MM.1S (cell line): ENCODE data around the gene C1orf232.
A peak's percentile ranks its signal among the peaks of the same experiment; 100 is the strongest.

Source experiments
- DNase-seq: peaks from one replicate; pipeline ENCODE4 v3.0.0-alpha.2; 2015
- H2AFZ ChIP-seq: fragments of 300-600 bp; sonication (generic); 2 replicates; pipeline ENCODE4 v1.6.0; 2016; ENCODE audit warnings: antibody characterized with exemption, low read length
- H3F3A ChIP-seq: fragments of 300-600 bp; sonication (generic); 2 replicates; pipeline ENCODE4 v1.6.1; 2016; ENCODE audit warnings: mild to moderate bottlenecking, antibody characterized with exemption, low read length, moderate library complexity, mixed read lengths; ENCODE audit not compliant: insufficient read depth
- H3K27ac ChIP-seq: fragments of 300-600 bp; sonication (generic); 2 replicates; pipeline ENCODE4 v1.5.1; 2016; ENCODE audit warnings: mild to moderate bottlenecking, low read length
- H3K27me3 ChIP-seq: fragments of 300-600 bp; sonication (generic); replicated peaks from 2 replicates; pipeline ENCODE4 v1.6.0; 2016; ENCODE audit warnings: low read length; ENCODE audit not compliant: insufficient read depth
- H3K36me3 ChIP-seq: fragments of 300-600 bp; sonication (generic); replicated peaks from 2 replicates; pipeline ENCODE4 v1.6.1; 2016; ENCODE audit warnings: mild to moderate bottlenecking, low read length, mixed read lengths; ENCODE audit not compliant: insufficient read depth
- H3K4me1 ChIP-seq: fragments of 300-600 bp; sonication (generic); 2 replicates; pipeline ENCODE4 v1.6.1; 2016; ENCODE audit warnings: low read length, mixed read lengths
- H3K4me2 ChIP-seq: fragments of 300-600 bp; sonication (generic); 2 replicates; pipeline ENCODE4 v1.6.0; 2016; ENCODE audit warnings: low read depth, low read length
- H3K4me3 ChIP-seq: fragments of 300-600 bp; sonication (generic); 2 replicates; pipeline ENCODE4 v1.5.1; 2016; ENCODE audit warnings: low read length, mixed read lengths
- H3K79me2 ChIP-seq: fragments of 300-600 bp; sonication (generic); 2 replicates; pipeline ENCODE4 v1.6.1; 2016; ENCODE audit warnings: mixed run types, low read length, mixed read lengths
- H3K9ac ChIP-seq: fragments of 300-600 bp; sonication (generic); 2 replicates; pipeline ENCODE4 v1.6.1; 2016; ENCODE audit warnings: low read length, mixed read lengths
- H3K9me2 ChIP-seq: fragments of 300-600 bp; sonication (generic); replicated peaks from 2 replicates; pipeline ENCODE4 v1.6.1; 2016; ENCODE audit warnings: mild to moderate bottlenecking, low read length, mixed read lengths; ENCODE audit not compliant: insufficient read depth
- H3K9me3 ChIP-seq: fragments of 300-600 bp; sonication (generic); replicated peaks from 2 replicates; pipeline ENCODE4 v1.6.1; 2016; ENCODE audit warnings: mild to moderate bottlenecking, low read length, mixed read lengths; ENCODE audit not compliant: insufficient read depth
- H4K20me1 ChIP-seq: fragments of 300-600 bp; sonication (generic); 2 replicates; pipeline ENCODE4 v1.6.1; 2016; ENCODE audit warnings: mild to moderate bottlenecking, low read length, moderate library complexity, mixed read lengths; ENCODE audit not compliant: insufficient read depth
- CTCF ChIP-seq: fragments of 300-600 bp; sonication (generic); IDR thresholded peaks from 2 replicates; pipeline ENCODE4 v1.5.1; 2016; ENCODE audit warnings: antibody characterized with exemption, low read length, mixed read lengths
- EZH2 ChIP-seq: fragments of 300-600 bp; sonication (generic); optimal IDR thresholded peaks from 2 replicates; pipeline ENCODE3; 2017; ENCODE audit warnings: low read depth, mild to moderate bottlenecking, antibody characterized with exemption, low read length, mixed read lengths
- EZH2phosphoT487 ChIP-seq: fragments of 300-600 bp; sonication (generic); IDR thresholded peaks from 2 replicates; pipeline ENCODE4 v1.6.1; 2018; ENCODE audit warnings: antibody characterized with exemption, low read length

C1orf232 gene

GRCh38 chr1:26175346-26175745 is 6.6 kb upstream of the C1orf232 start:
- no peak overlapping the region for H3K27ac ChIP-seq

GRCh38 chr1:26171084-26172072 is 2.6 kb upstream of the C1orf232 start, which contains the start of gene ZNF593OS:
TSS of gene ZNF593OS (minus strand) at chr1:26171832. CDS start at chr1:26171661, 171 bp downstream.
- Histone ChIP-seq H3K9me2 (no peaks in the 10 kb centered on the region), H4K20me1 (no peaks in the 10 kb centered on the region), H3K9ac (no peak within 1 kb of the TSS; the same call in 1 of the 2 replicates), H3K36me3 (no peaks in the 10 kb centered on the region), H3K4me1 (peaks cover 6% of the 10 kb centered on the region; the same call in 1 of the 2 replicates), H3K79me2 (peaks cover 14% of the 10 kb centered on the region), H3K9me3 (no peaks in the 10 kb centered on the region), H3K4me3 (peak within 1 kb of the TSS; percentile 90), H2AFZ (no peak within 1 kb of the TSS), H3F3A (no peaks in the 10 kb centered on the region), H3K4me2 (peak within 1 kb of the TSS; percentile 94; the same call in 1 of the 2 replicates), H3K27me3 (no peaks in the 10 kb centered on the region; the same call in 1 of the 2 replicates), H3K27ac (no peak within 1 kb of the TSS)
- no peak for DNase-seq
- TF ChIP-seq EZH2 = no peak
- no peak for TF ChIP-seq EZH2phosphoT487
- no peak for TF ChIP-seq CTCF

More at GRCh38 chr1:26175346-26175745, 6.6 kb upstream of the C1orf232 start:
- Histone ChIP-seq H3K9ac (no peak overlapping the region), H3K27me3 (no peaks in the 10 kb centered on the region), H3K4me2 (no peak overlapping the region), H3K9me2 (no peaks in the 10 kb centered on the region), H3F3A (no peaks in the 10 kb centered on the region), H3K9me3 (no peaks in the 10 kb centered on the region), H3K4me3 (no peak overlapping the region), H4K20me1 (no peaks in the 10 kb centered on the region), H2AFZ (no peak overlapping the region), H3K4me1 (peaks cover 10% of the 10 kb centered on the region), H3K36me3 (no peaks in the 10 kb centered on the region), H3K79me2 (peaks cover 19% of the 10 kb centered on the region)
- DNase-seq = no peak
- no peak for TF ChIP-seq EZH2
- TF ChIP-seq CTCF = no peak
- TF ChIP-seq EZH2phosphoT487 = no peak

- H3K79me2 ChIP-seq = peaks cover 14% of the 10 kb centered on the region
- no peak for TF ChIP-seq EZH2phosphoT487
- TF ChIP-seq EZH2 = no peak
- TF ChIP-seq CTCF = no peak
- no peaks in the 10 kb centered on the region for H3K9me2 ChIP-seq
- H2AFZ ChIP-seq = peak overlapping the region; percentile 94
- H3K9ac ChIP-seq = peak overlapping the region; percentile 90
- H3K27ac ChIP-seq = no peak overlapping the region
- peaks cover 6% of the 10 kb centered on the region; the same call in 1 of the 2 replicates for H3K4me1 ChIP-seq
- H3K27me3 ChIP-seq = no peaks in the 10 kb centered on the region; the same call in 1 of the 2 replicates
- no peak for DNase-seq
- peak overlapping the region; percentile 90 for H3K4me3 ChIP-seq
- no peaks in the 10 kb centered on the region for H3K36me3 ChIP-seq
- H3K4me2 ChIP-seq = peak overlapping the region; percentile 94
- H3K9me3 ChIP-seq = no peaks in the 10 kb centered on the region
- no peaks in the 10 kb centered on the region for H3F3A ChIP-seq
- no peaks in the 10 kb centered on the region for H4K20me1 ChIP-seq
Measured at GRCh38 chr1:26170472-26170821, 1.7 kb upstream of the C1orf232 start.
